ENCODE data around the gene KCTD16.

The KCTD16 gene

GRCh38 chr5:144433893-144434292 lies 263.2 kb downstream of the KCTD16 start:
- Histone ChIP-seq H3K4me3 (ENCODE audit: low read depth, low read length) (no peak overlapping the region), H3K36me3 (no peaks in the 10 kb centered on the region), H3K27me3 (no peaks in the 10 kb centered on the region), H3K4me1 (no peaks in the 10 kb centered on the region), H3K9me3 (no peaks in the 10 kb centered on the region; the same call in 1 of the 2 replicates)
- TF ChIP-seq, protein P1, sequence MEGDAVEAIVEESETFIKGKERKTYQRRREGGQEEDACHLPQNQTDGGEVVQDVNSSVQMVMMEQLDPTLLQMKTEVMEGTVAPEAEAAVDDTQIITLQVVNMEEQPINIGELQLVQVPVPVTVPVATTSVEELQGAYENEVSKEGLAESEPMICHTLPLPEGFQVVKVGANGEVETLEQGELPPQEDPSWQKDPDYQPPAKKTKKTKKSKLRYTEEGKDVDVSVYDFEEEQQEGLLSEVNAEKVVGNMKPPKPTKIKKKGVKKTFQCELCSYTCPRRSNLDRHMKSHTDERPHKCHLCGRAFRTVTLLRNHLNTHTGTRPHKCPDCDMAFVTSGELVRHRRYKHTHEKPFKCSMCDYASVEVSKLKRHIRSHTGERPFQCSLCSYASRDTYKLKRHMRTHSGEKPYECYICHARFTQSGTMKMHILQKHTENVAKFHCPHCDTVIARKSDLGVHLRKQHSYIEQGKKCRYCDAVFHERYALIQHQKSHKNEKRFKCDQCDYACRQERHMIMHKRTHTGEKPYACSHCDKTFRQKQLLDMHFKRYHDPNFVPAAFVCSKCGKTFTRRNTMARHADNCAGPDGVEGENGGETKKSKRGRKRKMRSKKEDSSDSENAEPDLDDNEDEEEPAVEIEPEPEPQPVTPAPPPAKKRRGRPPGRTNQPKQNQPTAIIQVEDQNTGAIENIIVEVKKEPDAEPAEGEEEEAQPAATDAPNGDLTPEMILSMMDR (IDR thresholded peaks at IDR 0.05; ENCODE audit: low read depth, low read length) = no peak
- no peak for DNase-seq

DNA sequence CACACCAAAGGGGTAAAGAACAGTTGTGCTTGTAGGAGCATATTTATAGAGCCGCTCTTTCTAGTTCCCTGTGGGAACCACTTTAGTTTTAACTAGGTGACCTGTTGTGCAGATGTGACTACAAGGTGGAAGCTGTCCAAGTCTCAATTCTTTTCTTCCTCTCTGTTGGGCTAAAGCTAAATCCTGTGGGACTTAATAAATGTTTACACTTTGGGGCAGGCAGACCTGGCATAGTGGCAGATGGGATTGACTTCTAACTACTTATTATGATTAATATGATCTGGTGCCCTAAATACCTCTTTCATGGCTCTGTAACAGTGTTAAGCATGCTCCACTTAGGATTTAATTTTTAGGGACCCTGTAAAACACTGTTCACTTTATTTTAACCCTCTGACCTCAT lies 265.3 kb downstream of the KCTD16 start:
- TF ChIP-seq, protein P1 (IDR thresholded peaks at IDR 0.05; ENCODE audit: low read depth, low read length) = no peak
- H3K4me3 ChIP-seq (ENCODE audit: low read depth, low read length) = no peak overlapping the region
- no peaks in the 10 kb centered on the region for H3K4me1 ChIP-seq
- DNase-seq = no peak
- H3K9me3 ChIP-seq = no peaks in the 10 kb centered on the region; the same call in 1 of the 2 replicates
- no peaks in the 10 kb centered on the region for H3K27me3 ChIP-seq
- H3K36me3 ChIP-seq = no peaks in the 10 kb centered on the region

DNA sequence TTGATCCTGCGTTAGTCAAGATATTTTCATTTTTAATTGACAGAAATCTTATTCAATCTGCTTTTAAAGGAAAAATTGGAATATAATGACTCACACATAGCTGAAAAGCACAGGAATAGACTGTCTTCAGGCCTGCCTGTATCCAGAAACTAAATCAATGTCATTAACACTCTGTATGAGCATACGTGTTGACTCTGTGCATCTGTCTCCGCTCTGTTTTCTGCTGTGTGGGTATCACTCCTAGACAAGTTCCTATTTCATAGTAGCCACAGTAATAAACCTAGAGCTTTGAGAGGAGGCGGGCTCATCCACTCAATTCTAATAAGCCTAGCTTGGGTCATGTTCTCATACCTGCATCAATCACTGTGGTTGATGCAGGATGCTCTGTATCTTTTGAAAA lies 267.6 kb downstream of the KCTD16 start:
- Histone ChIP-seq H3K4me3 (ENCODE audit: low read depth, low read length) (no peak overlapping the region), H3K9me3 (no peaks in the 10 kb centered on the region; the same call in none of the 2 replicates), H3K27me3 (no peaks in the 10 kb centered on the region), H3K36me3 (no peaks in the 10 kb centered on the region), H3K4me1 (no peaks in the 10 kb centered on the region)
- no peak for DNase-seq
- TF ChIP-seq, protein P1 (IDR thresholded peaks at IDR 0.05; ENCODE audit: low read depth, low read length) = no peak

GRCh38 chr5:144448457-144448856 lies 277.8 kb downstream of the KCTD16 start:
- no peaks in the 10 kb centered on the region for H3K27me3 ChIP-seq
- H3K4me3 ChIP-seq (ENCODE audit: low read depth, low read length) = no peak overlapping the region
- H3K36me3 ChIP-seq = no peaks in the 10 kb centered on the region
- no peak for DNase-seq
- no peaks in the 10 kb centered on the region for H3K9me3 ChIP-seq
- TF ChIP-seq, protein P1 (IDR thresholded peaks at IDR 0.05; ENCODE audit: low read depth, low read length) = no peak
- H3K4me1 ChIP-seq = no peaks in the 10 kb centered on the region

DNA sequence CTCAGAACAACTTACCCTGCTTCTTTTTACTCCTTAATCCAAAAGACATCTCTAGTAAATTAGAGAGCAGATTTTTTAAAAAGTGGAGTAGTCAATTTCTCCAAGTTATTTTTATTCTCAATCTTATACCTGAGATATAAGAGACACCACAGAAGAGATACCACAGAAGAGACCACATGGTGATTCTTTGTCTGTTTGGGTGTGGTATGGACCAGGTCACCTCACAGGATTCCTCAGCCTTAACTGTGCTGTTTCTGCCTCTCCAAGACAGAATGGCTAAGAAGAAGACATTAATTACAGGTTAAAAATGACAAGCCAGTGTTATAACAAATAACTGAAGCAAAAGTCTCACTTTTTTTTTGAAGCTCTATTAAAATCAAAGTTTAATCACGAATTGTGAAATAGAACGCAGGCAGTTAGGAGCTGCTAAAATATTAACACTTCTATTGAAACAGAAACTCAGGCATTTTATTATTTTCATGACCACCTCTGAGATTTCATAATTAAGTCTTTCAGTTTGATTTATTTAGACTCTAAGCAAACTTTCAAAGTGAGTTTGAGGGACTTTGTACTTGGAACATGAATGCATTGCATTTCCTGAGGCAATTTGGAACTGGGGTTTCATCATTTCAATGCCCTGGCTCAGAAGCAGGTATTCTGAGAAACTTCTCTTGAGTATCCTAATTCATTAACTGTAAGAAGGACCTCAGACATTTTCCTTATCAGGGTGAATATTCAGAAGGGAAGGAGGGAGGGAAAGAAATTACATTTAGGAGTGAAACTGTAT lies 280.7 kb downstream of the KCTD16 start:
- no peaks in the 10 kb centered on the region for H3K36me3 ChIP-seq
- TF ChIP-seq, protein P1 (IDR thresholded peaks at IDR 0.05; ENCODE audit: low read depth, low read length) = no peak
- no peaks in the 10 kb centered on the region for H3K27me3 ChIP-seq
- no peaks in the 10 kb centered on the region for H3K4me1 ChIP-seq
- no peak for DNase-seq
- no peak overlapping the region for H3K4me3 ChIP-seq (ENCODE audit: low read depth, low read length)
- H3K9me3 ChIP-seq = no peaks in the 10 kb centered on the region

DNA sequence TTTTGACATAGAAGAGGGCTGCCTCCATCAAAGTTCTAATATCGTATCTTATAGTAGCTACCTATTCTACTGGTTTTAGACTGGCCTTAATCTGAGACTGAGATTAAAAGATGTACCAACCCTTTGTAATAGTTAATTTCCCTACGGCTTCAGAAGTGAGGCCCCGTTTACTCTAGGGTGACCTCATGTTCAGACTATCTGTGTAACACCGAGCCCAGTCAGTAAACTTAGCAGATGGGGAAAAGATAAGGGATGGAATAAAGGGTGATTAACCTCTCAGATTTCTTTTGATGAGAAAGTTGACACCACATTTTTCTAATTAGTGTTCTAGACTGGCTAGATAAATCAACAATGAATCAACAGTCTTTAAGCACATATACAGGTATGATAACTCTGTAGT lies 283.1 kb downstream of the KCTD16 start:
- no peaks in the 10 kb centered on the region for H3K4me1 ChIP-seq
- TF ChIP-seq, protein P1 (IDR thresholded peaks at IDR 0.05; ENCODE audit: low read depth, low read length) = no peak
- H3K4me3 ChIP-seq (ENCODE audit: low read depth, low read length) = no peak overlapping the region
- H3K27me3 ChIP-seq = no peaks in the 10 kb centered on the region
- no peaks in the 10 kb centered on the region for H3K36me3 ChIP-seq
- no peaks in the 10 kb centered on the region for H3K9me3 ChIP-seq
- no peak for DNase-seq
